H1 (cell line): Measurements from ENCODE around the gene CRABP1. TPM values are rescaled to one million over a fixed set of nuclear protein-coding genes. Genes with fewer than 3 reads are reported as not detected.

Source experiments
- CBX5 ChIP-seq: fragments of 300-800, 300-1000 bp; sonication (generic); IDR thresholded peaks from 2 replicates; pipeline ENCODE4 v1.7.1; 2016; ENCODE audit warnings: antibody characterized with exemption, low read length, low read depth
- CEBPB ChIP-seq: IDR thresholded peaks from 2 replicates; pipeline ENCODE4 v1.6.1; 2012; ENCODE audit warnings: low read depth, low read length
- CHD1 ChIP-seq: IDR thresholded peaks from 2 replicates; pipeline ENCODE4 v1.6.1; 2012; ENCODE audit warnings: low read depth, low read length, improper control_type of control experiment
- CHD2 ChIP-seq: IDR thresholded peaks from 2 replicates; pipeline ENCODE4 v1.6.1; 2012; ENCODE audit warnings: low read length, improper control_type of control experiment
- JUN ChIP-seq: IDR thresholded peaks from 2 replicates; pipeline ENCODE4 v1.6.1; 2011; ENCODE audit warnings: low read depth, mild to moderate bottlenecking, improper control_type of control experiment, low read length
- NANOG ChIP-seq: IDR thresholded peaks from 2 replicates; pipeline ENCODE4 v1.6.1; 2011; ENCODE audit warnings: low read length, low read depth, mild to moderate bottlenecking, inconsistent platforms; ENCODE audit not compliant: insufficient read depth, poor library complexity, severe bottlenecking
- POLR2AphosphoS5 ChIP-seq: IDR thresholded peaks from 2 replicates; pipeline ENCODE4 v1.6.1; 2011; ENCODE audit warnings: low read depth, low read length
- SUZ12 ChIP-seq: fragments of 200-600 bp; sonication (generic); IDR thresholded peaks from 2 replicates; pipeline ENCODE4 v1.6.1; 2012; ENCODE audit warnings: mild to moderate bottlenecking, inconsistent platforms, low read length, moderate library complexity, mixed read lengths
- polyA plus RNA-seq, 7 experiments: library from polyadenylated mRNA; depleted of rRNA in 3 of 7; stranded (reverse) in 5 of 7; unstranded in 2 of 7; fragments of >200 nt in 5 of 7; fragments of 200-250 nt in 2 of 7; gene quantifications; 1 replicate in 5 of 7; 2 replicates in 1 of 7; 4 replicates in 1 of 7; pipeline versions ENCODE4 v1.2.1 to v1.2.3, GENCODE V29; 2011 to 2013; ENCODE audit warnings: missing spikeins in 2 of 7, mixed read lengths in 2 of 7
- total RNA-seq: library from RNA; stranded (reverse); fragmentation: NEBNext Ultra II Directional; extraction: Animal tissue kit (Norgen Biotek cat#: 25700); gene quantifications from 2 replicates; pipeline ENCODE4 v1.2.1, GENCODE V29; 2021
- TF ChIP-seq, protein P1 (sequence below): fragments of 300-600 bp; sonication (generic); IDR thresholded peaks from 2 replicates; pipeline ENCODE4 v1.7.1; 2012; ENCODE audit warnings: low read length, moderate library complexity, mild to moderate bottlenecking, inconsistent platforms; ENCODE audit not compliant: insufficient replicate concordance

The CRABP1 gene
- total and polyA plus RNA-seq, 2 of the 8 experiments (the other 6 are each of a cell fraction or from before 2014, with no cell fraction given): 385 to 655 TPM

GRCh38 chr15:78307976-78308375 lies 32.2 kb upstream of the CRABP1 start (continued):
- TF ChIP-seq, protein P1, sequence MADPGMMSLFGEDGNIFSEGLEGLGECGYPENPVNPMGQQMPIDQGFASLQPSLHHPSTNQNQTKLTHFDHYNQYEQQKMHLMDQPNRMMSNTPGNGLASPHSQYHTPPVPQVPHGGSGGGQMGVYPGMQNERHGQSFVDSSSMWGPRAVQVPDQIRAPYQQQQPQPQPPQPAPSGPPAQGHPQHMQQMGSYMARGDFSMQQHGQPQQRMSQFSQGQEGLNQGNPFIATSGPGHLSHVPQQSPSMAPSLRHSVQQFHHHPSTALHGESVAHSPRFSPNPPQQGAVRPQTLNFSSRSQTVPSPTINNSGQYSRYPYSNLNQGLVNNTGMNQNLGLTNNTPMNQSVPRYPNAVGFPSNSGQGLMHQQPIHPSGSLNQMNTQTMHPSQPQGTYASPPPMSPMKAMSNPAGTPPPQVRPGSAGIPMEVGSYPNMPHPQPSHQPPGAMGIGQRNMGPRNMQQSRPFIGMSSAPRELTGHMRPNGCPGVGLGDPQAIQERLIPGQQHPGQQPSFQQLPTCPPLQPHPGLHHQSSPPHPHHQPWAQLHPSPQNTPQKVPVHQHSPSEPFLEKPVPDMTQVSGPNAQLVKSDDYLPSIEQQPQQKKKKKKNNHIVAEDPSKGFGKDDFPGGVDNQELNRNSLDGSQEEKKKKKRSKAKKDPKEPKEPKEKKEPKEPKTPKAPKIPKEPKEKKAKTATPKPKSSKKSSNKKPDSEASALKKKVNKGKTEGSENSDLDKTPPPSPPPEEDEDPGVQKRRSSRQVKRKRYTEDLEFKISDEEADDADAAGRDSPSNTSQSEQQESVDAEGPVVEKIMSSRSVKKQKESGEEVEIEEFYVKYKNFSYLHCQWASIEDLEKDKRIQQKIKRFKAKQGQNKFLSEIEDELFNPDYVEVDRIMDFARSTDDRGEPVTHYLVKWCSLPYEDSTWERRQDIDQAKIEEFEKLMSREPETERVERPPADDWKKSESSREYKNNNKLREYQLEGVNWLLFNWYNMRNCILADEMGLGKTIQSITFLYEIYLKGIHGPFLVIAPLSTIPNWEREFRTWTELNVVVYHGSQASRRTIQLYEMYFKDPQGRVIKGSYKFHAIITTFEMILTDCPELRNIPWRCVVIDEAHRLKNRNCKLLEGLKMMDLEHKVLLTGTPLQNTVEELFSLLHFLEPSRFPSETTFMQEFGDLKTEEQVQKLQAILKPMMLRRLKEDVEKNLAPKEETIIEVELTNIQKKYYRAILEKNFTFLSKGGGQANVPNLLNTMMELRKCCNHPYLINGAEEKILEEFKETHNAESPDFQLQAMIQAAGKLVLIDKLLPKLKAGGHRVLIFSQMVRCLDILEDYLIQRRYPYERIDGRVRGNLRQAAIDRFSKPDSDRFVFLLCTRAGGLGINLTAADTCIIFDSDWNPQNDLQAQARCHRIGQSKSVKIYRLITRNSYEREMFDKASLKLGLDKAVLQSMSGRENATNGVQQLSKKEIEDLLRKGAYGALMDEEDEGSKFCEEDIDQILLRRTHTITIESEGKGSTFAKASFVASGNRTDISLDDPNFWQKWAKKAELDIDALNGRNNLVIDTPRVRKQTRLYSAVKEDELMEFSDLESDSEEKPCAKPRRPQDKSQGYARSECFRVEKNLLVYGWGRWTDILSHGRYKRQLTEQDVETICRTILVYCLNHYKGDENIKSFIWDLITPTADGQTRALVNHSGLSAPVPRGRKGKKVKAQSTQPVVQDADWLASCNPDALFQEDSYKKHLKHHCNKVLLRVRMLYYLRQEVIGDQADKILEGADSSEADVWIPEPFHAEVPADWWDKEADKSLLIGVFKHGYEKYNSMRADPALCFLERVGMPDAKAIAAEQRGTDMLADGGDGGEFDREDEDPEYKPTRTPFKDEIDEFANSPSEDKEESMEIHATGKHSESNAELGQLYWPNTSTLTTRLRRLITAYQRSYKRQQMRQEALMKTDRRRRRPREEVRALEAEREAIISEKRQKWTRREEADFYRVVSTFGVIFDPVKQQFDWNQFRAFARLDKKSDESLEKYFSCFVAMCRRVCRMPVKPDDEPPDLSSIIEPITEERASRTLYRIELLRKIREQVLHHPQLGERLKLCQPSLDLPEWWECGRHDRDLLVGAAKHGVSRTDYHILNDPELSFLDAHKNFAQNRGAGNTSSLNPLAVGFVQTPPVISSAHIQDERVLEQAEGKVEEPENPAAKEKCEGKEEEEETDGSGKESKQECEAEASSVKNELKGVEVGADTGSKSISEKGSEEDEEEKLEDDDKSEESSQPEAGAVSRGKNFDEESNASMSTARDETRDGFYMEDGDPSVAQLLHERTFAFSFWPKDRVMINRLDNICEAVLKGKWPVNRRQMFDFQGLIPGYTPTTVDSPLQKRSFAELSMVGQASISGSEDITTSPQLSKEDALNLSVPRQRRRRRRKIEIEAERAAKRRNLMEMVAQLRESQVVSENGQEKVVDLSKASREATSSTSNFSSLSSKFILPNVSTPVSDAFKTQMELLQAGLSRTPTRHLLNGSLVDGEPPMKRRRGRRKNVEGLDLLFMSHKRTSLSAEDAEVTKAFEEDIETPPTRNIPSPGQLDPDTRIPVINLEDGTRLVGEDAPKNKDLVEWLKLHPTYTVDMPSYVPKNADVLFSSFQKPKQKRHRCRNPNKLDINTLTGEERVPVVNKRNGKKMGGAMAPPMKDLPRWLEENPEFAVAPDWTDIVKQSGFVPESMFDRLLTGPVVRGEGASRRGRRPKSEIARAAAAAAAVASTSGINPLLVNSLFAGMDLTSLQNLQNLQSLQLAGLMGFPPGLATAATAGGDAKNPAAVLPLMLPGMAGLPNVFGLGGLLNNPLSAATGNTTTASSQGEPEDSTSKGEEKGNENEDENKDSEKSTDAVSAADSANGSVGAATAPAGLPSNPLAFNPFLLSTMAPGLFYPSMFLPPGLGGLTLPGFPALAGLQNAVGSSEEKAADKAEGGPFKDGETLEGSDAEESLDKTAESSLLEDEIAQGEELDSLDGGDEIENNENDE: no peak
- TF ChIP-seq CBX5: no peak
- no peak for TF ChIP-seq CHD1
- TF ChIP-seq CHD2: no peak
- no peak for TF ChIP-seq NANOG
- TF ChIP-seq JUN: no peak
- no peak for TF ChIP-seq POLR2AphosphoS5
- TF ChIP-seq CEBPB: no peak
- TF ChIP-seq SUZ12: no peak
